HG03064 (cell line): ENCODE results near the gene CACNA1H.

Source experiments
- ATAC-seq: cut with Tn5 transposase; IDR thresholded peaks from one replicate; pipeline ENCODE4 v1.9.1; 2021; ENCODE audit warnings: low read depth; ENCODE audit not compliant: unreplicated experiment

CACNA1H gene

DNA sequence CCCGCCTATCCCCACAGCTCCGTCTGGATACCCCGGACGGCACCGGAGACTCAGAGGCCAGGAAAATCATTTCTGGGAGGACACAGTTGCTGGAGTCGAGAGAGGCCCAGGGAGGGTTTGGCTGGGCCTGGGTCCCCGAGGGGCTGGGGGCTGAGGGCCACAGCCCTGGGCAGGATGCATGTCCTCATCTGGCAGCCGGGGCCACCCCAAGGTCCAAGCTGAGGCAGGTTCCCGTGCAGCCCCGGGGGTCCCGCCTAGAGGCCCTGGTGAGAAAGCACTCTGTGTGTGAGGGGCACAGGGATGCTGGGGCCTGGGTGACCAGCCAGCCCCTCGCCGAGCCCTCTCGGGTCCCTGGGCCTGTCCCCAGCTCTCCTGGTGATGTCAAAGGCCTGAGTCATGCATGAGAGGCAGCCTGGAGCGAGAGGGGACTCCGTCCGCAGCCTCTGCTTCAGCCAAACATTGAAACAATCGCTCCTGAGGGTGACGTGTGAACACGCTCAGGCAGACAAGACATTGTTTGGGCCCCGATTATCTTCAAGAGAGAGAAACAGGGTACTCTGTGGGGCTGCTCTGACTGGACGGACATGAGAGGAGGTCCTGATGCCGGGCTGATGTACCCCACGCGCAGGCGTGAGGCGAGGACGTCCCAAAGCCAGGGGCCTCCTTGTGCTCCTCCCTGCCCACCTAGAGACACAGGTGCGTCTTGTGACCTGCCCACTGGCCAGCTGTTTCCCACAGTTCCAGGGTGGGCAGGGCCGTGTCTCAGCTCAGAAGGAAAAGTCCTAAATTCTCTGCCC lies 31.1 kb upstream of the CACNA1H start:
- ATAC-seq: no peak

DNA sequence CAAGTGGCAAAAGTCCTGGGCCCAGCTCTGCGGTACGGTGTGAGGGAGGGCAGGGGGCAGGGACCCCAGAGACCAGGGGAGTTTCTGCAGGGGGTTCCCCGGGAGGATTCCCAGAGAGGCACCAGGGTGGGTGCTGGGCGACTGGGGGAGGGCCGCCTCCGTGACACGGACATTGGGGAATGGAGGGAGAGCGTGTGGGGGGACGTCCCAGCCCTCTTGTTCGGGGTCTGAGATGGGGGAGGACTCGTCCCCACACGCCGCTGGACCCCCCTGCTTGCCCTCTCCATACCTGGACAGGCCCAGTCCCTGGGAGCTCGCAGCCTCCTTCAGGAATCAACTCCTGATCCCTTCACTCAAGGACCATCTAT lies 30.5 kb upstream of the CACNA1H start:
- ATAC-seq: no peak

DNA sequence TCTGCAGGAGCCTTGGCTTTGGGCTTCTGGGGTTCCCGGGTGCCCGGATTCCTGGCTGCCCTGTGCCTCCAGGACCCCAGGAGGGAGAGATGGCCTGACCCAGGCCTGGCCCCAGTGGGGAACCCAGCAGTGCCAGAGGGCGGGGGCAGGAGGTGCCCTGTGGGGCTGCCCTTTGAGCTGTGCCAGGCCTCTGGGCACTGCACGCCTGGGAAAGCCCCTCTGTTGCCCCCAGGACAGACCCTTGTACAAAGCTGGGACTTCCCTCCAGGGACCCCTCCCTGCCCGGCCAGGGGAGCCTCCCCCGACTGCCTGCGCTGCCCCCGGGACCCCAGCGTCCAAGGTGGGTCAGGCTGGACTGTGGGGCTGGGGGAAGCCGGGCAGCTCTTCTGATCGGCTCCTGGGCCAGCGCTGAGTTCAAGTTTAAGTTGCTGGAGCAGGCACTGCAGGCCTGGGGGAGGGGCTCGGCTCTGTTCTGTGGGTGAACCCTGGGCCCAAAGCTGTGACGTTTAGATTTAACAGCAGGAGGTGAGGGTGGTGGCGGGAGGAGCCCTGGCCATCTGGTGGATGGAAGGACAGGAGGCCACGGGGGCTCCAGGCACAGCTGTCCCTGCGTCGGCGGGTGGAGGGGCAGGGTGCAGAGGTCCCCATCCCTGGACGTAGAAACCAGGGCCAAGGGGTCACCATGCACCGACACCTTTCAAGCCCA lies 29.2 kb upstream of the CACNA1H start:
- ATAC-seq: no peak

DNA sequence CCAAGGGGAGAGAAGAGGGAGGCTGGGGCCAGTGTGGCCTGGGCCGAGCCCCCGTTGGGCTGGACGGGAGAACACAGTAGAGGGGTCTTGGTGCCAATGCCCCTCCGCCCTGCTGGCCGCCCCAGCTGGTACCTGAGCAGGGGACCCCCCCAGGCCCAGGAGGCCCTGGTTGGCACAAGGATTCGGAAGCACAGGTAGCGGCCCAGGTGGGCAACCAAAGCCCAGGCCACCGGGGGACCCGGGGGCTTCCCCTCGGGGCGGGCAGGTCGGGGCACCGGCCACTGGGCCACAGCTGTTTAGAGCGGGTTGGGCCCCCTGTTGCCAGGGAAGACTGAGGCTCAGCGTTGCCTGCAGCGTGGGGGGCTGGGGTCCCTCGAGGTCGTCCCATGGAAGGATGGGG lies 28.6 kb upstream of the CACNA1H start:
- no peak for ATAC-seq

DNA sequence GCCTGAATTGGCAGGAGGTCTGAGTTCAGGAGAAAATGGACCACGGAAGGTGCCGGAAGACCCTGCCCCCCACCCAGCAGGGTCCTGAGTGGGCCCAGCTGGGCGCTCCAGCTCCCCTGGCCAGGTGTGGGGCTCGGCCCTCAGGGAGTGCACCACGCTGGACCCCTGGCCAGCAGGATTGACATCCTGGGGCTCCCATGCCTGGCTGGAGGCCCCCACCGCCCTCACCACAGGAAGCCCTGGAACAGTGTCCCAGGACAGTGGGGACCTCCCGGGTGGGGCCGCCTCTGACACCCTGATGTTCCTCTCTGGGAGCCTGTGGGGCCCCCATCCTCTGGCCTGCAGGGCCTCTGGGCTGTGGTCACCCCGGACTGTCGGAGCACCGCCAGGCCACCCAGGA lies 28.1 kb upstream of the CACNA1H start:
- ATAC-seq: no peak

DNA sequence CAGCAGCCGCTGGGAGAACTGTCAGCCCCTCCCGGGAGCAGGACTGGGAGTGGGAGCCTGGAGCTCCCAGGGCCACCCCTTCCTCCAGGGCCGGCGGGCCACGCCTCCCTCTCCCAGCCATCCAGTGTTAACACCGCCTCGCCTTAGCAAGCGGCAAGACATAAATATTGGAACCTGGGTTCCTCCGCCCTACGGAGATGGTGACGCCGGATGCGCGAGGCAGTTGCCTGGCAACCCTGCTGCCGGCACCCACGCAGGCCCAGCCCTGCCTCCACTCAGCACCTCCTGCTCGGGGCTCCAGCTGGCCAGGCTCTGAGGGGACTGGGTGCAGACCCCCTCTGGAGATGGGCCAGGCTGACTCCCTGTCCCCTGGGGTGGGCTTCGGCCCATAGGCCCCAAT lies 27.4 kb upstream of the CACNA1H start:
- ATAC-seq: no peak

DNA sequence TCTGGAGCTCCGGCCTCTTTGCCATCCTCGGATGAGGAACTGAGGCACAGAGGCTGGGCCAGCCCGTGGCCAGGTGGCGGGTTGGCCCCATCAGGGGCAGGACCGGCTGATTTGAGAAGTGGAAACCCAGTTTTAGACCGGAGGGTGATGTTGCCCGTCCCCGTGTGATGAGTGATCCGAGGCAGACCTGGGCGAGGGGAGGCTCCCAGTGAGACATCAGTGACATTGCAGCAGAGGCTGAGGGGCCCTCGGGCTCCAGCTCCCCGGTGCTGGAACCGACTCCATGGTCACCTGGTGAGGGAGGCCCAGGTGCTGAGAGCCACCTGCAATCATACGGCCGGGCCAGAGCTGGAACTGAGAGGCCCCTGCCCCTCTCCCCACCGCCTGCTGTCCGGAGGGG lies 26.9 kb upstream of the CACNA1H start:
- ATAC-seq: no peak

DNA sequence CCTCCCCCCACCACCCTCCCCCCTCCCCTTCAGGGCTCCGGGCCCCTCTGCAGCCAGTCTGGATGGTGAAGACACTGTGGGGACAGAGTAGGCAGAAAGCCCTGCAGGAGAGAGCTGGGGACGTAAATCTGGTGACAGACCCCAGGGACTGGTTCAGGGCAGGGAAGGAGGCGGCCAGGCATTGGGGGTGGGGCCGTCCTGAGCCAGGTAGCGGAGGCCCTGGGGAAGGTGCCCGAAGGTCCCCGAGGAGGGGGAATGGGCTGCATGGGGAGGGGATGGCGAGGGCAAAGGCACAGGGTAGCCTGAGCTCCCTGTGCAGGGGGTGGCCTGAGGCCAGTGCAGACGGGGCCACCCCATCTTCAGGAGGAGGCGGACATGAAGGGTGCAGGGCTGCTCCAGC lies 26.3 kb upstream of the CACNA1H start:
- no peak for ATAC-seq

DNA sequence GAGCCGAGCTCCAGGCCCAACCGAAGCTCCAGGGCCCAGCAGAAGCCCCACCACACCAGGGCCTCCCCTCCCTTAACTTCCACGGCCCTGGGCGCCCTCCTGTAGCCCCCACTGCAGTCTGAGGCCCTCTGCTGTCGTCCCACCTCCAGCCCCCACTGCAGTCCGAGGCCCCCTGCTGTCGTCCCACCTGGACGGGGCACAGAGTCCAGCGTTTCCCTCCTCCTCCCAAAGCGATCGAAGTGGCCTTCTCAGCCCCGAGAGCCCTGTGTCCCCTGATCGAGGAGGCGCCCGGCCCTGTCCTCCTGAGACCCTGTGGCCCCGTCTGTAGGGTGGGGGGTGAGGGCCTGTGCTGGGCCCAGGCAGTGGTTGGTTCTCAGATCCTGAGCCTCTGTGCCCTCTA lies 25.8 kb upstream of the CACNA1H start:
- no peak for ATAC-seq

DNA sequence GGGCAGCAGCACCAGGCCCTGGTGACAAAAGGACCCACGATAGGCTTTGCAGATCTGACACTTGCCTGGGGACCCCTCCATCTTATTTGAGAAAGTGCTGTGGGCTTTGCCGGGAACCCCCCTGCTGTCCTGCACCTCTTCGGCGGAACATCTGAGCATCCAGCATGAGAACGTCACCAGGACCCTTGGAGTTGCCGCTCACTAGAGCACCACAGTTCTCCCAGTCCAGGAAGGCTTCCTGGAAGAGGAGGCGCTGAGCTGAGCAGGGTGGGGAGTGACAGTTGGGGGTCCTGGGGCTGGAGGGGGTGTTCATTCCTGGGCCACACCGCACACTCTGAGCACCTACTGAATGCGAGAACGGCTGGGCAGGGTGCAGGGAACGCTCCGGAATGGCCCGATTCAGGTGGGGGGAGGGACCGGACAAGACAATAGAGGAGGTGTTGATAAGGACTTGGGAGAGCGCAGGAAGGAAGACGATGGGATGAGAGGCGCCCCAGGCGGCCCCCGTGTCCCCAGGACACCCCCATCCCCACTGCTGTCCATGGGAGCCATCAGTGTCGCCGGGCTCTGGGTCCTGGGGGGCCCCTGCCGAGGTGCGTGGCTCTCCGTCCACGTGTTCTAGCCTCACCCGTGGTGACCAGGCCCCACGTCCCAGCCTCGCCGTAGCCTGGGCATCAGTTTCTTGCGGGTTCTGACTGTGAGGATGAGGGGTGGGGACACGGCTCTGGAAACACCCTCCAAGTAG lies 24.8 kb upstream of the CACNA1H start:
- ATAC-seq: no peak

DNA sequence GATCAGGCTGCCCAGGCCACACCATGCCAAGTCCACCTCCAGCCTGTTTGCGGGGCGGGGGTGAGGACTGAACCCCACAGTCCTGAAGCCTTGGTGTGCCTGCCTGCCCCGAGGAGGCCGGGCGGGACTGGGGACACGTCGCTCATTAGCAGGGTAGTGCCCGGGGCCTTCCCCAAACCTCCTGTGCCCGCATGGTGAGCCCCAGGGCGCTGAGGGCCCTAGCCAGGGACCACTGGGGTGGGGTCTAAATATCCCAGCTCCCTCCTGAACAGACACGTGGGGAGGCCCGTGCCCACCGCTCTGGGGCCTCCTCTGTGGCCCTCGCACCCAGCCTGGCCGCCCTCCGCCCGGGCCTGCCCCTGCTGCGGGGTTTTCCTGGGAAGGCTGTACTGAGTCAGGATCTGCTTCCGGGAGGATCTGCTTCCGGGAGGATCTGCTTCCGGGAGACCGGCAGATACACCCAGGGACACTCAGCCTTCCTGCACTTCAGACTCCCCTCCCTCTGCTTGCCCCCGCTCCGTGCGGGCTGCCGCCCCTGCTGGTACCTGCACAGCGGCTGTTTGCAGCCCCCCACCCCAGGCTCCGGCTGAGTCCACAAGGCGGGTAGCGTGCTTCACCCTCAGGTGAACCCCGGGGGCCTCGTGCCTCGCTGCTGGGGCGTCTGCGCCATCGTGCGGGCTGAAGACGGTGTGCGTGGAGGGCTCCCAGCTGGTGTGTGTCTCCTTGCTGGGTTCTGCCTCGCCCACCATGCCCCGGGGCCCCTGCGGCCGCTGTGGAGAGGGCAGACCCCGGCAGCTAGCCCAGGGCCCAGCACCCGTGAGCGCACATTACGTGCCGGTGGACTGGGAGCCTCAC lies 23.6 kb upstream of the CACNA1H start:
- no peak for ATAC-seq

DNA sequence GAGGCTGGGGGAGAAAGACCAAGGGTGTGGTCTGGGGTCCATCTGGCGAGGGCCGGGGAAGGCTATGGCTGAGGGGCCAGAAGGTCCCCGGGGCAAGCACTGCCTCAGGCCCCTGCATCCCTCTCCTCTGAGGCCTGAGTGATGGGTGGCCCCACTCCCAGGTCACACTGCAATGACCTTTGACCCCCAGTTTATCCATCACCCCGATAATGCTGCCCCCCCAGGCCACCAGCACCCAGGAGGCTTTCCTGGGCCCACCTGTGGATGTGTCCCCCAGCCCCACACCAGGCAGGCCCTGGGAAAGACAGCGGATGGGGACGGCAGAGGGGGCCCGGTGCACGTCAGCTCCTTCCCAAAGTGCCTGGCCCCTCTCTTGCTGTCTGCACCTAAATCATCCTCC lies 22.5 kb upstream of the CACNA1H start:
- no peak for ATAC-seq

DNA sequence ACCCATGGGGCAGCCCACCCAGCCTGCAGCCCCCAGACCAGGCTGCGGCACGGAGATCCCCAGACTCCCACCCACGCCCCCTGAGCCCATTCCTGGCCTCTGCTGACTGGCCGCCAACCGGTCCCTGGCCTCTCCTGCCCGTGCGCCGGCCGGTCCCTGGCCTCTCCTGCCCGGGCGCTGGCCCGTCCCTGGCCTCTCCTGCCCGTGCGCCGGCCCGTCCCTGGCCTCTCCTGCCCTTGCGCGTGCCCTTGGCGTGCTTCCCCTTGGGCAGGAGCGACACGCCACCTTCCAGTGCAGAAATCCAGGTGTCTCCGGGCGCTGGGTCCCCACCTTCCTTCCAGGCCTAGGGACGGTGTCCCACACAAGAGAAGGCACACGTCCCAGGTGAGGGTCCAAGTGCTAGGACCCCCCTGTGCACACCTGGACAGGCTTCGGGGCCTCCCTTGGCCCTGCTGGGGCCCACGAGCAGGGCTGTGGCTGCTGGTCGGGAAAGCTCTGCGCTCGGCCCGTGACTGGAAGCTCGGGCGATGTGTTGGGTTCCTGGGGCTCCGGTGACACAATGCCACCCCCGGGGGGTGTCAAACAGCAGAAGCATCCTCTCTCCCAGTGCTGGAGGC lies 21.4 kb upstream of the CACNA1H start:
- no peak for ATAC-seq

DNA sequence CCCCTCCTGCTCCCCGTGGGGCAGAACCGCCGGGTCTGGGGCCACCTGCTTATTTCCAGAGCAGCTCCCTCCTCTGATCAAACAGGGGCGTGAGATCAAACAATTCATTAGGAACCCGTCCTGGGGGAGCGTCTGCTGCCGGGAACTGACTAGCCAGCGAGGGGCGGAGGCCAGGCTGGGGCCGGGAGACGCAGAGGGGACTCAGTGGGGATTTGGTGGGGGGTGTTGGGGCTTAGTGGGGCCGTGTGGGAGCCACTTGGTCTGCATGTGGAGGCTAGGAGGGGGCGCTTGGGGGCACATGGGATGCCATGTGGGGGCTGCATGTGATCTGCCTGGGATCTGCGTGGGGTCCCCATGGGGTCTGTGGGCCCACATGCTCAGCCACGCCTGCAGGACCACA lies 20.5 kb upstream of the CACNA1H start:
- no peak for ATAC-seq

DNA sequence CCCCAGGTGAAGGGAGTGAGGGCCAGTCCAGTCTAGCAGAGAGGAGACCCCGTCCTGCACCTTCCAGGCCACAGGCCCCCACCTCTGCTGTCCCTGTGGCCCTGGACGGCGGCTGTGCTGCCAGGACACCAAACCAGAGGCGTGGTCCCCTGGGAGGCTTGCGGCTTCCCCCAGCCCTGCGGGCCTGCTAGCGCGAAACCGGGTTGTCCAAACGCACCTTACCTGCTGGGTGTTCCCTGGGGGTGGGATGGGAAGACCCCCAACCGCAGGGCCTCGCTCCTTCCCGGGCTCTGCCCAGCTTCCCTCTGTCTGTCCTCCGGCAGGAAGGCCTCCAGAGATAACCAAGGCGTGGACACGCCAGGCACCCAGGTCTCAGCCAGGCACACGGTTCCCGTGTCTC lies 19.6 kb upstream of the CACNA1H start:
- ATAC-seq: no peak

DNA sequence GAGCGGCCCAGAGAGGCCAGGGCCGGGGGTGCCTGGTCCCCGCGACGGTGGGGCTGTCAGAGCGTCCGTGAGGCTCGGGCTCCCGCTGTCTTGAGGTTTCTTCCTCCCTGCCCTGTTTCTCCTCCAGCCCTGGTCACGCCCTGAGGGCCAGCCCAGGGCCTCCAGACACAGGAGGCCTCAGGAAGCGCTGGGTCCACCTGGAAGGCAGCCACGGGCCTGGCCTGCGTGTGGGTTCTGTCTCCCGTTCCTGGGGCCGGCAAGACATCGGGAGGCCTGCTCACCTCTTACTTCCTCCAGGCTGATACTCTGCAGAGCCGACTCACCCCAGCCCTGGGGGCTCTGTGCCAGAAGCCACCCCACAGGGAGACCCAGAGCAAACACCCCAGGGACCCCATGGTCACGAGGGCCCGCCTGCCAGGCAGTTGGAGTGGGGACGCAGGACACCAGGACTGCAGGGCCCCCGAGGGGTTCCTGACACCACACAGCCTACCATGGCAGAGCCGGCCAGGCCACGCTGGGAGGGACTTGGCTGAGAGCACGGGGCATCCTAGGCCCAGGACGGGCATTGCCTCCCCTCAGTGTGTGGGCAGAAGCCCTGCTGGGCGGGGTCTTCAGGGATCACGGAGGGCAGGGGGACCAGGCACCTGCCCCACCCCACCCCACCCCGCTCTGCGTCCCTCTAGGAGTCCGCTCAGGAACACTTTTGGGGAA lies 18.9 kb upstream of the CACNA1H start:
- no peak for ATAC-seq

DNA sequence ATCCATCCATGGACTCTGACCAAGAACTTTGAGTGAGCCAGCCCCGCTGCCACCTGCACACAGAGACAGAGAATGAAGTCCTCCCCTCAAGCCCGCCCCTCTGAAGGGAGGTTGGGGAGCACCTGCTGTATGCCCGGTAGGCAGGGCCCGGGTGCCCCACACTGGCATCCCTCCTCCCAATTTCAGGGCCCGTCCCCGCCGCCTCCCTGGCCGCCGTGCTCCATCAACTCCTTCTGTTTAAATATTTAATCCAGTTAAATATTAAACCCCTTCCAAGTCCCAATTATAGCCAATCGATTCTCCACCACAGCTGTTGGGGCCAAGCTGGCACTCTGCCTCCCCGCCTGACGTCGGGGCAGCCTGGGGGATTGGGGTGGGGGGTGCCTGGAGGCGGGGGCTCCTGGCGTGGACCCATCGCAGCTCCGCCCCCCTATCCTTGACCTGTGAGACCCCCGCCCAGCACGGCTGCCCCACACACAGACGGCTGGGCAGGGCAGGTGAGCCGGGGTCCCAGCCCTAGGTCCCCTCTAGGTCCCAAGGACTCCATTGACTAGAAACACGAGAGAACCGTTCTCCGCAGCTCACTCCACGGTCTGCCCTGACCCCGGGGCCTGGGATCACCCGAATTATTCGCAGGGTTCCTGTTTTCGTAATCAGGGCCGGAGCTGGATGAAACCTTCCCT lies 18.0 kb upstream of the CACNA1H start:
- no peak for ATAC-seq

DNA sequence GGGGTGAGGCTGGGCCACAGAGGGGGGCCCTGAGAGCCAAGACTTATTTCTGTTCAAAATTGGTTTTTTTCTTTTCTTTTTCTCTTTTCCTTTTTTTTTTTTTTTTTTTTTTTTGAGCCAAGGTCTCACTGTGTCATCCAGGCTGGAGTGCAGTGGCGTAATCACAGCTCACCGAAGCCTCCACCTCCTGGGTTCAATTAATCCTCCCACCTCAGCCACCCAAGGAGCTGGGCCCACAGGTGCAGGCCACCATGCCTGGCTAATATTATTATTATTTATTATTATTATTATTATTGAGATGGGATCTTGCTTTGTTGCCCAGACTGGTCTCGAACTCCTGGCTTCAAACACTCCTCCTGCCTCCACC lies 17.5 kb upstream of the CACNA1H start:
- ATAC-seq: no peak

DNA sequence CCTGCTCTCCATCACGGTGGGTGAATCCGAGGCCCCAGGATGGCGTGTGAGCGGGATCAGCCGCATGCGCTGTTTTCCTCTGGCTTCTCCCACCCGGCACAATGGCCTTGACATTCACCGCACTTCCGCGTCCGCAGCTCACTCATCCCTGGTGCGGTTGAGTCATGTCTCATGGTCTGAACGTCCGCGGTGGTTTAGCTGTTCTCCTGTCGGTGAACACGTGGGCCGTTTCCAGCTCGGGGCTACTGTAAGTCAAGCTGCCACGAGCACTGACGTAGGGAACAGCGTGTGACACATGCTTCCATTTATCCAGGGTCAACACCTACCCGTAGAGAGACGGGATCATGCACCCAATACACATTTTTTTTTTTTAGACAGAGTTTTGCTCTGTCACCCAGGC lies 15.3 kb upstream of the CACNA1H start:
- no peak for ATAC-seq
